Adrenal gland (tissue), 5 donors: ENCODE data around the gene NEU2.

Source experiments
- CTCF ChIP-seq, 6 experiments: fragments of 450-650 bp in 4 of 6; fragments of 200-600 bp in 2 of 6; sonication (generic) in 1 of 6; IDR thresholded peaks; 1 replicate in 5 of 6; 2 replicates in 1 of 6; pipeline versions ENCODE4 v1.5.1 to v1.8.0; 2016 to 2021; ENCODE audit warnings: antibody characterized with exemption in 6 of 6, mild to moderate bottlenecking in 2 of 6, moderate library complexity in 1 of 6
- POLR2A ChIP-seq, 2 donors: fragments of 450-650 bp; IDR thresholded peaks; one replicate each; pipeline ENCODE4 v1.6.1; 2017; ENCODE audit warnings: antibody characterized with exemption in 2 of 2, mild to moderate bottlenecking in 2 of 2, moderate library complexity in 1 of 2
- donor health status: DM: no; HTN: no; CAD: no.

- TF ChIP-seq CTCF (IDR thresholded peaks at IDR 0.05) (no peak), POLR2A (IDR thresholded peaks at IDR 0.05) (no peak)
Measured at GRCh38 chr2:233020454-233020853, 12.0 kb upstream of the NEU2 start.
